GM12872 (cell line): Measurements from ENCODE around the gene NEDD4L.

ENCODE experiments used
- CTCF ChIP-seq: IDR thresholded peaks from 3 replicates; pipeline ENCODE4 v1.5.1; 2011; ENCODE audit warnings: low read depth, mild to moderate bottlenecking, low read length, moderate library complexity; ENCODE audit not compliant: insufficient read depth

The NEDD4L gene

GRCh38 chr18:58360324-58360723 lies 316.3 kb downstream of the NEDD4L start:
- TF ChIP-seq CTCF, result no peak

GRCh38 chr18:58361212-58361611 lies 317.2 kb downstream of the NEDD4L start:
- TF ChIP-seq CTCF, result no peak

GRCh38 chr18:58362027-58362575 lies 318.1 kb downstream of the NEDD4L start:
- no peak for TF ChIP-seq CTCF

- no peak for TF ChIP-seq CTCF
These were observed 318.8 kb downstream of the NEDD4L start for GRCh38 chr18:58362829-58363271.

- TF ChIP-seq CTCF, result no peak
These were observed 319.9 kb downstream of the NEDD4L start for GRCh38 chr18:58363767-58364540.

GRCh38 chr18:58364876-58365528 lies 321.0 kb downstream of the NEDD4L start:
- no peak for TF ChIP-seq CTCF

- no peak for TF ChIP-seq CTCF
These were observed 323.6 kb downstream of the NEDD4L start for GRCh38 chr18:58367425-58368140.
